PC-3 (cell line): ENCODE measurements around the gene TEX28.

ENCODE experiments used
- CTCF ChIP-seq: fragments of 300-600 bp; sonication (generic); conservative IDR thresholded peaks from 2 replicates; pipeline ENCODE4 v1.5.1; 2017; ENCODE audit warnings: antibody characterized with exemption, low read depth, mild to moderate bottlenecking, low read length
- EZH2 ChIP-seq: fragments of 300-600 bp; sonication (generic); IDR thresholded peaks from one replicate; pipeline ENCODE4 v1.6.1; 2017; ENCODE audit warnings: antibody characterized with exemption, mild to moderate bottlenecking, low read length; ENCODE audit not compliant: unreplicated experiment

- TF ChIP-seq CTCF = no peak
- TF ChIP-seq EZH2 = no peak
Observed at GRCh38 chrX:154303476-154303875, 8.6 kb upstream of the TEX28 start.
